VCaP (cell line): ENCODE data around the gene ITGA8.

Experiments used
- H3K27ac ChIP-seq: fragments of 450-650 bp; 2 replicates; pipeline ENCODE4 v1.5.1; 2017
- CTCF ChIP-seq: fragments of 450-650 bp; conservative IDR thresholded peaks from 2 replicates; pipeline ENCODE4 v1.5.1; 2017; ENCODE audit warnings: mild to moderate bottlenecking, moderate library complexity

The ITGA8 gene

GRCh38 chr10:15504101-15504840, 215.5 kb downstream of the ITGA8 start:
- no peak for TF ChIP-seq CTCF
- H3K27ac ChIP-seq: no peak overlapping the region

GRCh38 chr10:15494850-15495506, 224.7 kb downstream of the ITGA8 start:
- no peak overlapping the region for H3K27ac ChIP-seq
- no peak for TF ChIP-seq CTCF

- TF ChIP-seq CTCF: no peak
- no peak overlapping the region for H3K27ac ChIP-seq
Measured at GRCh38 chr10:15491856-15492642, 227.7 kb downstream of the ITGA8 start.

- TF ChIP-seq CTCF: no peak
- H3K27ac ChIP-seq: no peak overlapping the region
Measured at GRCh38 chr10:15489431-15489830, 230.3 kb downstream of the ITGA8 start.

- H3K27ac ChIP-seq: no peak overlapping the region
- TF ChIP-seq CTCF: no peak
Measured at GRCh38 chr10:15487376-15487775, 232.3 kb downstream of the ITGA8 start.

DNA sequence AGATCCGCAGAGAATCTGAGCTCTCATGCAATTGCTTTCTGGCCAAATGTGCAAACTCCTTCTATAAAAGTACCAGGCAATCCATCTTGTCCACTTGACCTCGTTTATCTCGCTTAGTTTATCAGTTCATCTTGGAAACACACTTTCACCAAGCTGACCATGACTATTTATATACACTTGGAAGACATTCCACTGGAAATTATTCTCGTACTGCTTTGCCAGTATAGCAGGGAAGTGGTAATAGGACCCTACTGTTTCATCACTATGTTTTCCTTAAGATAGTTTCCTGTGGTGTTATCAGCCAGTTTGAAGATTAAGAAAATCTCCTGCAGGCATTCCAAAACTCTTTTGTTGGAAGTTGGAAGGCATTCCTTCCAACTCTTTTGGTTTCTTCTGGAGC, 233.3 kb downstream of the ITGA8 start:
- peak overlapping the region; percentile 38 for H3K27ac ChIP-seq
- TF ChIP-seq CTCF: no peak

DNA sequence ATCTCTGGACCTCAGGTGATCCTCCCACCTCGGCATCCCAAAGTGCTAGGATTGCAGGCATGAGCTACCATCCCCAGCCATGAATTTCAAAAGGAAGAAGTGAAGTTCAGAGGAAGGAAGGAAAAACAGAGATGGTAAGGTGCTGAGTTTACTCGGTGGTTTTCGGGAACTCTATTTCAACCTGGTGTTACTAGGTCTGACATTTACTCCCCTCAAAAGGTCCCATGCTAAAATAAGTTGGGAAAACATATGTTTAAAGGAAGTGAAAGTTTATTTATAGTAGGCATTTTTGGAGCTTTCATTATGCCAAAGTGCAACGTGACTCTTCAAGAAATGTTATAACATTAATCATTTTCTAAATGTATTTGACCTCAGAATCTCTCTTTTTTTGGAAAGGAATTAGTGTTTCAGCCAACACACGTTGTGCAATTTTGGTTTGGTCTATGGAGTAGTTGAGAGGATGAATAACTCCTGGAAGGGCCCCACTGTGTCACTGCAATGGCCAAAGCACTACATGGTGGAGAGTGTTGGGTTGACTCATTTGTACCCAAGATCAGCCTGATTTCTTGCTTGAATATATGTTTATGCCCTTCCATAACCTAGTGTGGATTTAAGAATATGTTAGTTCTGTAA, 233.9 kb downstream of the ITGA8 start:
- H3K27ac ChIP-seq: no peak overlapping the region; the same call in 1 of the 2 replicates
- no peak for TF ChIP-seq CTCF
